ENCODE data around the gene NLRC5.
A peak's percentile ranks its signal among the peaks of the same experiment; 100 is the strongest.

Gene NLRC5

DNA sequence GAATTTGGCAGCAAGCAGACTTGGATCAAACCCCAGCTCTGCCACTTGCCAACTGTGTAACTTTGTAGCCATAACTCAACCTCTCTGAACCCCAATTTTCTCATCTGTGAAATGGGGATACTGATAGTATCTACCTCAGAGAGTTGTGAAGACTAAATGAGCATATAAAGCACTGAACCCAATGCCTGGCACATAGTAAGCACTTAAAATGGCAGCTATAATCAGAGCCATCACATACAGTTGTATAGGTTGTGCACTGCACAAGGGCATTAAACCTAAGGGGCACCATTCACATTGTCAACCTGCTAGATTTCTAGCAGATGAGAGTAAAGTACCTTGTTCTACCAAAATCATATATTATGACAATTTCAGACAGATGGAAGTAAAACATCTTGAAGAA lies 92.4 kb downstream of the NLRC5 start:
- DNase-seq (ENCODE audit: low read depth), result no peak
- TF ChIP-seq, protein P1, sequence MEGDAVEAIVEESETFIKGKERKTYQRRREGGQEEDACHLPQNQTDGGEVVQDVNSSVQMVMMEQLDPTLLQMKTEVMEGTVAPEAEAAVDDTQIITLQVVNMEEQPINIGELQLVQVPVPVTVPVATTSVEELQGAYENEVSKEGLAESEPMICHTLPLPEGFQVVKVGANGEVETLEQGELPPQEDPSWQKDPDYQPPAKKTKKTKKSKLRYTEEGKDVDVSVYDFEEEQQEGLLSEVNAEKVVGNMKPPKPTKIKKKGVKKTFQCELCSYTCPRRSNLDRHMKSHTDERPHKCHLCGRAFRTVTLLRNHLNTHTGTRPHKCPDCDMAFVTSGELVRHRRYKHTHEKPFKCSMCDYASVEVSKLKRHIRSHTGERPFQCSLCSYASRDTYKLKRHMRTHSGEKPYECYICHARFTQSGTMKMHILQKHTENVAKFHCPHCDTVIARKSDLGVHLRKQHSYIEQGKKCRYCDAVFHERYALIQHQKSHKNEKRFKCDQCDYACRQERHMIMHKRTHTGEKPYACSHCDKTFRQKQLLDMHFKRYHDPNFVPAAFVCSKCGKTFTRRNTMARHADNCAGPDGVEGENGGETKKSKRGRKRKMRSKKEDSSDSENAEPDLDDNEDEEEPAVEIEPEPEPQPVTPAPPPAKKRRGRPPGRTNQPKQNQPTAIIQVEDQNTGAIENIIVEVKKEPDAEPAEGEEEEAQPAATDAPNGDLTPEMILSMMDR (IDR thresholded peaks at IDR 0.05; ENCODE audit: insufficient read depth, low read depth, low read length, missing control alignments), result no peak
- no peak overlapping the region for H3K4me3 ChIP-seq (ENCODE audit: low read depth, low read length)

DNA sequence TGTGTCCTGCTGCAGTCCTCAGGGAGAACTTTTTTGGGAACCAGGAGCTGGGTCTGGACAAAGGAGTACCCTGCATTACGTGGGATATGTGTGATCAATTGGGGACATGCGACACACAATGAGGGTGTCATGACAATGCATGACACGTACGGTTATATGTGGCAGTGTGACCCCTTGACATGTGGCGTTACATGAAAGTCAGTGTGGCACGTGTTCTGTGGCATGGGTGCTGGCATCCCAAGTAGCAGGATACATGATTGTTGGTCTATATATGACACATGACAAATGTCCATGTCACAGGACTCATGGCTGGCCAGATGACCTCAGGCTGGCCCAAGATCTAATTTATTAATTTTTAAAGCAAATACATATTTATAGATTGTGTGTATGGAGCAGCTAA lies 93.3 kb downstream of the NLRC5 start:
- no peak for DNase-seq (ENCODE audit: low read depth)
- H3K4me3 ChIP-seq (ENCODE audit: low read depth, low read length), result no peak overlapping the region
- TF ChIP-seq, protein P1 (IDR thresholded peaks at IDR 0.05; ENCODE audit: insufficient read depth, low read depth, low read length, missing control alignments), result no peak

DNA sequence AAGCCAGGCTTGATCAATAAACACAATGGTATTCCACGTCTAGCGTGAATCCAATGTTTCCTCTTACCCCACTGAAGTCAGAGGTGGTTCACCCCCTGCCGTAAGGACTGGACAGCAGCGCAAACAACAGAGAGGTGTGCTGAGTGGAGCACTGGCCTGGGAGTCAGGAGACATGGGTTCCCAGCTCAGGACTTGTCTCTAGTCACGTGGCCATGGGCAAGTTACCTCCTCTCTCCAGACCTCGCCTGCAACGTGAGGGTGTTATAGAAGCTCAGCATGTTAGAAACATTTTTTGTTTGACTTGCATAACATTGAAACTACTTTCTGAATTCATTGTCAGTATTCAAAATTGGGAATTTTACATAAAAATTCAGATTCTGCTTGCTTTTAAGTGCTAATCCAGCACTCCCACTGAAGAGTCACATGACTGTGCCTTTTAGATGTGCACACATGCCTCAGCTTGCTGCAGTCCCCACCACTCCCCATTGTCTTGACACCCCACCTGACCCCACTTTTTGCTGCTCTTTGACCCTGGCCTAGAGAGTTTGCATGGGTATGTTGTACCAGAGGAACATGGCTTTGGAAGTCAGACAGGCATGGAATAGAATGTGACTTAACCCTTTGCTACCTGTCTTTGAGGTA lies 94.2 kb downstream of the NLRC5 start:
- no peak overlapping the region for H3K4me3 ChIP-seq (ENCODE audit: low read depth, low read length)
- TF ChIP-seq, protein P1 (IDR thresholded peaks at IDR 0.05; ENCODE audit: insufficient read depth, low read depth, low read length, missing control alignments), result no peak
- DNase-seq (ENCODE audit: low read depth), result no peak

DNA sequence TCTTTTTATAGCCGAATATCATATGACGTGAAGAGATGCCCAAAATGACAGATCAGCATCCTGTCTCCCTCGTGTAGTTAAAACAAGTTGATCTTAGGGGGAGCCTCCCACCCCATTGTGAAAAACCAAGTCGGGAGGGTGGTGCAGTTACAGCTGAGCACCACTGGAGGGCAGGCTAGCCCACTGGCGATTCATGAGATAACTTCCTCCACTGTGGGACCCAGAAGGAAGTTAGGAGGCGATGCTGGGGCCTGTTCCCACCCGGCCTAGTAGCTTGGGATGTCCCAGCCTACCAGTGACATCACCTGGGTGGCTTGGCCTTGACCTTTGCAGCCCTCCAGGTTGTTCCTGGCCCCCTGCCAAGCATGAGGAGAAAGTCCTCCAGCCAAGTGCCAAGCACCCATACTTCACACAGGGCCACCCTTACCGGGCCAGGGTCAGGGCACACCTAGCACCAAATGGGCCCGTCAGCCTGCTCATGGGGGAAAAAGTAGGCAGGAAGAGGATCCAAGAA lies 95.0 kb downstream of the NLRC5 start:
- TF ChIP-seq, protein P1 (IDR thresholded peaks at IDR 0.05; ENCODE audit: insufficient read depth, low read depth, low read length, missing control alignments), result peak; percentile 99
- peak; percentile 86 for DNase-seq (ENCODE audit: low read depth)
- H3K4me3 ChIP-seq (ENCODE audit: low read depth, low read length), result no peak overlapping the region

DNA sequence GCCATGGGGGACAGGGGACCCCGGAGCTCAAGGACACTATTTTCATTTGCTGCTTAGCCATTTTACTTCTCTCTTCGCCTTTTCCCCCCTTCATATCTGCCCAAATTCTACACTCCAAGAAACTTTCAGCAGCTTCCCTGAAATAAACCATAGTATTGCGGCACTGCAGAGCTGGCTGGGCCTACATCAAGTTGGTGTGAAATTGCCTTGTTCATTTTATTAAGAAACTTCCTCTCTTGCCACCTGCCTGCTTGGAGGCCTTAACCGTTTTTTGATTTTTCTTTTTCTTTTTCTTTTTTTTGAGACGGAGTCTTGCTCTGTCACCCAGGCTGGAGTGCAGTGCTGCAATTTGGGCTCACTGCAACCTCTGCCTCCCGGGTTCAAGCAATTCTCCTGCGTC lies 95.6 kb downstream of the NLRC5 start:
- no peak for DNase-seq (ENCODE audit: low read depth)
- H3K4me3 ChIP-seq (ENCODE audit: low read depth, low read length), result no peak overlapping the region
- TF ChIP-seq, protein P1 (IDR thresholded peaks at IDR 0.05; ENCODE audit: insufficient read depth, low read depth, low read length, missing control alignments), result no peak

DNA sequence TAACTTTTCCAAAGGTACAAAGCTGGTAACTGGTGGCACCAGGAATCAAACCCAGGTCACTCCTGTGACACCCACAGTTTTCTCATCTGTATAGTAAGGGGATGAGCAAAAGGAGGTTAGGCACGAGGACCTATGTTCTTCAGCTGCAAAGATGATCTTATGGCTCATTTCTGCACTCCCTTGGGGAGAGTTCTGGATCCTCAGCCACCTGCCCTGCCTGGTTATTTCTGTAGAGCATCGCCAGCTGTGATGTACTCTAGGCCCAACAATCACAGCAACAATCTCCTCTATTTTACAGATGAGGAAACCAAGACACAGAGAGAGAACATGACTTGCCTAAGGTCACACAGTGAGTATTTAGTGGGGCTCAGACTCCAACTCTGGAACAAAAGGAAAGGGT lies 97.6 kb downstream of the NLRC5 start:
- DNase-seq (ENCODE audit: low read depth), result no peak
- no peak overlapping the region for H3K4me3 ChIP-seq (ENCODE audit: low read depth, low read length)
- TF ChIP-seq, protein P1 (IDR thresholded peaks at IDR 0.05; ENCODE audit: insufficient read depth, low read depth, low read length, missing control alignments), result no peak

DNA sequence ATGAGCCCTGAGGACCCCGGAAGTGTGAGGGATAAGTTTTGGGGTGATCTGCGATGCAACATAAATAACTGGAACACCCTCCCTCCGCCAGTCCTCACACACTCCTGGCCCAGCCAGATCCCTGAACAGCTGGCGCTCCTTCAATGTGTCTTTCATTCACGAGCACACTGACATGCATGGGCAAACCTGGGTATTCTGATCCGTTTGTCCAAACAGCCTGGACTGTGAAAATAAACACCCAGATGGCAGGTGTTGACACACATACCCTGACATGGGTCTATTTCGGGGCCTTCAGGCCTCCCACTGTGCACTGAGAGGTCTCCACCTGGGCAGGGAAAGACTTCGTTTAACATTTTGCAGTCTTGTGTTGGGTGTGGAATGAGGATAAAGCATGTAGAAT lies 100.0 kb downstream of the NLRC5 start:
- no peak for DNase-seq (ENCODE audit: low read depth)
- TF ChIP-seq, protein P1 (IDR thresholded peaks at IDR 0.05; ENCODE audit: insufficient read depth, low read depth, low read length, missing control alignments), result no peak
- H3K4me3 ChIP-seq (ENCODE audit: low read depth, low read length), result no peak overlapping the region
